Heart left ventricle (tissue), 13 donors: Measurements from ENCODE around the gene ANKRD40CL.
A peak's percentile ranks its signal among the peaks of the same experiment; 100 is the strongest.

Source experiments
- POLR2A ChIP-seq, 2 donors: fragments of 450-650 bp; IDR thresholded peaks; one replicate each; pipeline ENCODE4 v1.6.1; 2017; ENCODE audit warnings: antibody characterized with exemption in 2 of 2, mild to moderate bottlenecking in 2 of 2, moderate library complexity in 2 of 2
- TF ChIP-seq, protein P1 (sequence below), 12 donors: fragments of 200-600 bp; sonication (generic) in 4 of 12; IDR thresholded peaks; one replicate each; pipeline versions ENCODE4 v1.5.0 to v1.8.0; 2018 to 2022; ENCODE audit warnings: antibody characterized with exemption in 12 of 12, mild to moderate bottlenecking in 5 of 12
- donor health status: ischemic (EF 13 %, LVEDD 7.1; RV severe dilation, severe dysfunction).
- donor health status: DM: no; HTN: yes; CAD: no.
- donor health status: DM: no; HTN: no; CAD: no.
- donor health status: ischemic (EF 25% LVEDD 6.9; RV normal size, moderate dysfunction).
- donor health status: ischemic (EF 25% LVEDD 5.7; RV mildly dilated, moderate dysfunction).
- donor health status: ischemic (EF 35%, LVEDD 5.7; RV mildly dilated, moderate dysfunction).
- donor health status: nonischemic (EF 11% LVEDD 7.7; RV severe dilation, severe dysfunction).
- donor health status: DM: yes; HTN: yes; CAD: no.
- donor health status: PGD.
- donor health status: ischemic (EF 29% LVEDD 5.4; RV normal size, mild dysfunction).
- donor health status: nonischemic (EF 23%, LVEDD 6.1; RV moderate dilation, normal function).

DNA sequence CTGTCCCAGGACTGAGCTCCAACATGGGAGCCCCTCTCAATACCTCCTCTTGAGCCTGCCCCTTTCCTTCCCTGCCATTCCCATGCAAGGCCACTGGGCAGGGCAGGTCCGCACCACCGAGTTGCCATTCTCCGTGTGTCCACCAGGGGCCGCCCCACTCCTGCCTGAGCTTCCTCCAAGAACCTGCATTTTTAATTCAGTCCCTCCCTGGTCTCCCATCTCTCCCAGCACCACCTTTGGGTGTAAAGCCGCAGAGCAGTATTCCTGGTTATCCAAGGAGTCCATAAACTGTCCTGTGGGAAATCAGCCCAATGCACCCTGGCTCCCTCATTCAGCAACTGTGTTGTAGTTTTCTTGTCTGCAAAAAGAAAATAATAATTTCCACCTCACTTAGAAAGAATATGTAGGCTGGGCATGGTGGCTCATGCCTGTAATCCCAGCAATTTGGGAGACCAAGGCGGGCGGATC lies 15.9 kb upstream of the ANKRD40CL start:
- TF ChIP-seq, protein P1, sequence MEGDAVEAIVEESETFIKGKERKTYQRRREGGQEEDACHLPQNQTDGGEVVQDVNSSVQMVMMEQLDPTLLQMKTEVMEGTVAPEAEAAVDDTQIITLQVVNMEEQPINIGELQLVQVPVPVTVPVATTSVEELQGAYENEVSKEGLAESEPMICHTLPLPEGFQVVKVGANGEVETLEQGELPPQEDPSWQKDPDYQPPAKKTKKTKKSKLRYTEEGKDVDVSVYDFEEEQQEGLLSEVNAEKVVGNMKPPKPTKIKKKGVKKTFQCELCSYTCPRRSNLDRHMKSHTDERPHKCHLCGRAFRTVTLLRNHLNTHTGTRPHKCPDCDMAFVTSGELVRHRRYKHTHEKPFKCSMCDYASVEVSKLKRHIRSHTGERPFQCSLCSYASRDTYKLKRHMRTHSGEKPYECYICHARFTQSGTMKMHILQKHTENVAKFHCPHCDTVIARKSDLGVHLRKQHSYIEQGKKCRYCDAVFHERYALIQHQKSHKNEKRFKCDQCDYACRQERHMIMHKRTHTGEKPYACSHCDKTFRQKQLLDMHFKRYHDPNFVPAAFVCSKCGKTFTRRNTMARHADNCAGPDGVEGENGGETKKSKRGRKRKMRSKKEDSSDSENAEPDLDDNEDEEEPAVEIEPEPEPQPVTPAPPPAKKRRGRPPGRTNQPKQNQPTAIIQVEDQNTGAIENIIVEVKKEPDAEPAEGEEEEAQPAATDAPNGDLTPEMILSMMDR (IDR thresholded peaks at IDR 0.05), result peak; percentile 93 to 99 (median 94)
- TF ChIP-seq POLR2A (IDR thresholded peaks at IDR 0.05), result no peak
